ENCODE results near the gene GPR32.

DNA sequence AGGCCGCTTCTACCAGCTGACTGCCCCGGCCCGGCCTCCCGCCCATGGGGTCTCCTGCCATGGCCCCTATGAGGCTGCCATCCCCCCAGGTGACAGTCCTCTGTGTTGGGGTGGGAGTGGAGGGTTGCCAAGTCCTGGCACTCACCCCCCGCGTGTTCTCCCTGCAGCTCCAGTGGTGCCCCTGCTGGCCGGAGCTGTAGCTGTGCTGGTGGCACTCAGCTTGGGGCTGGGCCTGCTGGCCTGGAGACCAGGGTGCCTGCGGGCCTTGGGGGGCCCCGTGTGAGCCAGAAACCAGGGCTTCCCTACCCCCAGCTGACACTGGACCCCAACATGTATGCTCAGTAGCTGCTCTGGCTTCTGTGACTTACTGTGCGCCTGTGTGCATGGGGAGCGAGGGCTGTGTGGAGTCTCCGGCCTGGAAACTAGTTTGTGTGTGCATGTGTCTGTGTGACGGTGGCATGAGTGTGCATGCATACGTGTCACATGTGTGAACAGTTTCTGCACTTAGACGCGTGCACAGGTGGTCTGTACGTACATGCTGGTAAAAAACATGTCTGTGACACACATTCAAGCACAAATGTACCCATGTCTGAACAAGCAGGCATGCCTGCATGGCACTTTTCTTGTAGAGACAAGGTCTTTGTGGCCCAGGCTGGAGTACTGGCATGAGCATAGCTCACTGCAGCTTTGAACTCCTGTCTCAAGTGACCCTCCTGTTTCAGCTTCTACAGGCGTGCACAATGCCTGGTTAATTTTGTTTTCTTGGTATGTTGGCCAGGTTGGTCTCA lies 24.8 kb downstream of the GPR32 start:
- TF ChIP-seq, protein P1, sequence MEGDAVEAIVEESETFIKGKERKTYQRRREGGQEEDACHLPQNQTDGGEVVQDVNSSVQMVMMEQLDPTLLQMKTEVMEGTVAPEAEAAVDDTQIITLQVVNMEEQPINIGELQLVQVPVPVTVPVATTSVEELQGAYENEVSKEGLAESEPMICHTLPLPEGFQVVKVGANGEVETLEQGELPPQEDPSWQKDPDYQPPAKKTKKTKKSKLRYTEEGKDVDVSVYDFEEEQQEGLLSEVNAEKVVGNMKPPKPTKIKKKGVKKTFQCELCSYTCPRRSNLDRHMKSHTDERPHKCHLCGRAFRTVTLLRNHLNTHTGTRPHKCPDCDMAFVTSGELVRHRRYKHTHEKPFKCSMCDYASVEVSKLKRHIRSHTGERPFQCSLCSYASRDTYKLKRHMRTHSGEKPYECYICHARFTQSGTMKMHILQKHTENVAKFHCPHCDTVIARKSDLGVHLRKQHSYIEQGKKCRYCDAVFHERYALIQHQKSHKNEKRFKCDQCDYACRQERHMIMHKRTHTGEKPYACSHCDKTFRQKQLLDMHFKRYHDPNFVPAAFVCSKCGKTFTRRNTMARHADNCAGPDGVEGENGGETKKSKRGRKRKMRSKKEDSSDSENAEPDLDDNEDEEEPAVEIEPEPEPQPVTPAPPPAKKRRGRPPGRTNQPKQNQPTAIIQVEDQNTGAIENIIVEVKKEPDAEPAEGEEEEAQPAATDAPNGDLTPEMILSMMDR (IDR thresholded peaks at IDR 0.05) = no peak
- TF ChIP-seq POLR2A (IDR thresholded peaks at IDR 0.05) = no peak

Measured in right lobe of liver (tissue), 4 donors.